IPS DF 6.9 (cell line): ENCODE results near the gene CALB2.
"Not testable (repeated sequence)": the region's sequence is repeated elsewhere in the genome, so short reads cannot be mapped to it uniquely, and the experiment has no call there.

ENCODE experiments used
- DNase-seq: peaks from one replicate; pipeline ENCODE4 v3.0.0-alpha.2; 2013; ENCODE audit warnings: low read depth, low spot score
- H3K27ac ChIP-seq: one replicate; pipeline ENCODE4 v1.5.1; 2013; ENCODE audit warnings: low read length, control low read depth
- H3K27me3 ChIP-seq: 2 replicates; pipeline ENCODE4 v1.6.1; 2013; ENCODE audit warnings: mild to moderate bottlenecking, low read length; ENCODE audit not compliant: control insufficient read depth, insufficient read depth
- H3K36me3 ChIP-seq: 2 replicates; pipeline ENCODE4 v1.6.1; 2013; ENCODE audit warnings: low read length; ENCODE audit not compliant: control insufficient read depth, insufficient read depth
- H3K4me1 ChIP-seq: 2 replicates; pipeline ENCODE4 v1.6.1; 2013; ENCODE audit warnings: low read length; ENCODE audit not compliant: control insufficient read depth, insufficient read depth
- H3K4me3 ChIP-seq: 2 replicates; pipeline ENCODE4 v1.5.1; 2013; ENCODE audit warnings: mild to moderate bottlenecking, low read length
- H3K9me3 ChIP-seq: 2 replicates; pipeline ENCODE4 v1.6.1; 2013; ENCODE audit warnings: low read length, inconsistent platforms; ENCODE audit not compliant: control insufficient read depth, insufficient read depth
- WGBS: extraction: QIAGEN DNeasy Blood & Tissue Kit; methylation state at CpG from one replicate; pipeline ENCODE4 v1.1.7; 2013; ENCODE audit warnings: mixed read lengths, missing lambda C conversion rate; ENCODE audit not compliant: insufficient read length, insufficient coverage; 5-methylcytosine and 5-hydroxymethylcytosine counted together

Gene CALB2

GRCh38 chr16:71358464-71358998 lies at the start of gene CALB2:
CALB2 (plus strand) TSS chr16:71358723; CDS start chr16:71358793, 70 bp downstream.
- Histone ChIP-seq H3K9me3 (no peaks in the 10 kb centered on the region), H3K36me3 (no peaks in the 10 kb centered on the region), H3K4me1 (no peaks in the 10 kb centered on the region), H3K4me3 (peak within 1 kb of the TSS; percentile 33; the same call in 1 of the 2 replicates), H3K27ac (no peak within 1 kb of the TSS), H3K27me3 (peaks cover 3% of the 10 kb centered on the region; the same call in 1 of the 2 replicates)
- DNase-seq: no peak
- WGBS: no CpG with 5 or more reads among the region's 53 CpGs

- Histone ChIP-seq H3K27me3 (no peaks in the 10 kb centered on the region), H3K4me1 (no peaks in the 10 kb centered on the region; the same call in 1 of the 2 replicates), H3K27ac (no peak overlapping the region), H3K36me3 (no peaks in the 10 kb centered on the region), H3K4me3 (no peak overlapping the region), H3K9me3 (no peaks in the 10 kb centered on the region)
- DNase-seq: peak; percentile 57
- WGBS: no CpG with 5 or more reads among the region's 7 CpGs
Observed at GRCh38 chr16:71311553-71312158, 46.9 kb upstream of the CALB2 start.

GRCh38 chr16:71313591-71313990 lies 44.9 kb upstream of the CALB2 start:
- not testable (repeated sequence) for H3K27ac ChIP-seq, H3K36me3 ChIP-seq, H3K4me1 ChIP-seq, H3K27me3 ChIP-seq, H3K9me3 ChIP-seq, H3K4me3 ChIP-seq, DNase-seq
- WGBS: no CpG with 5 or more reads among the region's 3 CpGs

- no peak overlapping the region for H3K4me3 ChIP-seq
- DNase-seq: no peak
- no peak overlapping the region for H3K27ac ChIP-seq
- no CpG with 5 or more reads among the region's 3 CpGs for WGBS
- H3K4me1 ChIP-seq: no peaks in the 10 kb centered on the region; the same call in 1 of the 2 replicates
- no peaks in the 10 kb centered on the region for H3K9me3 ChIP-seq
- H3K27me3 ChIP-seq: no peaks in the 10 kb centered on the region
- H3K36me3 ChIP-seq: no peaks in the 10 kb centered on the region
Observed at GRCh38 chr16:71315269-71315668, 43.3 kb upstream of the CALB2 start.

GRCh38 chr16:71319999-71320398 lies 38.5 kb upstream of the CALB2 start:
- Histone ChIP-seq H3K36me3 (no peaks in the 10 kb centered on the region), H3K4me3 (no peak overlapping the region)

GRCh38 chr16:71327720-71328119 lies 30.8 kb upstream of the CALB2 start:
- Histone ChIP-seq H3K36me3 (no peaks in the 10 kb centered on the region), H3K4me1 (no peaks in the 10 kb centered on the region), H3K27me3 (no peaks in the 10 kb centered on the region), H3K4me3 (no peak overlapping the region), H3K9me3 (no peaks in the 10 kb centered on the region; the same call in 1 of the 2 replicates), H3K27ac (no peak overlapping the region)
- no peak for DNase-seq

More at GRCh38 chr16:71319999-71320398, 38.5 kb upstream of the CALB2 start:
- Histone ChIP-seq H3K27ac (no peak overlapping the region), H3K4me1 (no peaks in the 10 kb centered on the region), H3K9me3 (no peaks in the 10 kb centered on the region; the same call in 1 of the 2 replicates), H3K27me3 (no peaks in the 10 kb centered on the region)
- DNase-seq: no peak
- no CpG with 5 or more reads among the region's 4 CpGs for WGBS

GRCh38 chr16:71328151-71328550 lies 30.4 kb upstream of the CALB2 start:
- Histone ChIP-seq H3K27me3 (no peaks in the 10 kb centered on the region), H3K27ac (no peak overlapping the region), H3K4me3 (no peak overlapping the region), H3K4me1 (no peaks in the 10 kb centered on the region), H3K36me3 (no peaks in the 10 kb centered on the region), H3K9me3 (no peaks in the 10 kb centered on the region; the same call in 1 of the 2 replicates)
- no CpG with 5 or more reads among the region's 3 CpGs for WGBS
- no peak for DNase-seq

GRCh38 chr16:71337631-71338030 lies 20.9 kb upstream of the CALB2 start:
- no peaks in the 10 kb centered on the region for H3K27me3 ChIP-seq
- no peak overlapping the region for H3K27ac ChIP-seq
- DNase-seq: no peak
- H3K9me3 ChIP-seq: no peaks in the 10 kb centered on the region
- no peaks in the 10 kb centered on the region for H3K4me1 ChIP-seq
- H3K36me3 ChIP-seq: no peaks in the 10 kb centered on the region
- no peak overlapping the region for H3K4me3 ChIP-seq
- WGBS: no CpG with 5 or more reads among the region's 1 CpG

GRCh38 chr16:71338193-71338592 lies 20.3 kb upstream of the CALB2 start:
- no peak for DNase-seq
- Histone ChIP-seq H3K4me1 (no peaks in the 10 kb centered on the region), H3K4me3 (no peak overlapping the region), H3K27ac (no peak overlapping the region), H3K9me3 (no peaks in the 10 kb centered on the region), H3K36me3 (no peaks in the 10 kb centered on the region), H3K27me3 (no peaks in the 10 kb centered on the region)
- WGBS: no CpG with 5 or more reads among the region's 2 CpGs

- no peak overlapping the region for H3K27ac ChIP-seq
- no peak overlapping the region for H3K4me3 ChIP-seq
- H3K4me1 ChIP-seq: no peaks in the 10 kb centered on the region
- WGBS: no CpG with 5 or more reads among the region's 1 CpG
- H3K36me3 ChIP-seq: no peaks in the 10 kb centered on the region
- H3K27me3 ChIP-seq: no peaks in the 10 kb centered on the region
- H3K9me3 ChIP-seq: no peaks in the 10 kb centered on the region
- DNase-seq: no peak
Observed at GRCh38 chr16:71338632-71339031, 19.9 kb upstream of the CALB2 start.
